Esophagus squamous epithelium (tissue), 4 donors: ENCODE data around the gene HPS3.

Experiments
- POLR2A ChIP-seq, 4 donors: fragments of 450-650 bp; IDR thresholded peaks; one replicate each; pipeline ENCODE4 v1.6.1; 2017; ENCODE audit warnings: antibody characterized with exemption in 4 of 4, mild to moderate bottlenecking in 4 of 4, moderate library complexity in 3 of 4
- TF ChIP-seq, protein P1 (sequence below), 6 experiments: fragments of 450-650 bp in 4 of 6; fragments of 200-600 bp in 2 of 6; sonication (generic) in 2 of 6; IDR thresholded peaks; one replicate each; pipeline ENCODE4 v1.5.1; 2016 to 2019; ENCODE audit warnings: antibody characterized with exemption in 6 of 6, mild to moderate bottlenecking in 4 of 6, moderate library complexity in 4 of 6

DNA sequence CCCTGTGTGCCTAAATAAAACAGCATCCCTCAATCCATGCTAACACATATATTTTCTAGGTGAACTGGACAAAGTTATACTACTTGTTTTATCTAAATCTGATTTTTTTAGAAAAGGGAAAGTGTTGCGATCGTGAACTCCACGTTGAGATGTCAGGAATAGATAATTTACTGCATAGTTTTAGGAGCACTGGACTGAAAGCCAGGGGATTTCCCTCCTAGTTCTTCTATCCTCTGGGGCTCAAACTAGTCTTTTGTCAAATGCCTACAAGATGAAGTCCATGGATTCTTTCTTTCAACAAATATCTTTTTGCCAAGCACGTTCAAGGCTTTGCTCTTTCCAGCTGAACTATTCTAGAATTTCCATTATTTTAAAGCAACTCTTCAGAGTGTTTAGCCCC is 617 bp upstream of the HPS3 start:
- TF ChIP-seq POLR2A (IDR thresholded peaks at IDR 0.05): no peak
- TF ChIP-seq, protein P1, sequence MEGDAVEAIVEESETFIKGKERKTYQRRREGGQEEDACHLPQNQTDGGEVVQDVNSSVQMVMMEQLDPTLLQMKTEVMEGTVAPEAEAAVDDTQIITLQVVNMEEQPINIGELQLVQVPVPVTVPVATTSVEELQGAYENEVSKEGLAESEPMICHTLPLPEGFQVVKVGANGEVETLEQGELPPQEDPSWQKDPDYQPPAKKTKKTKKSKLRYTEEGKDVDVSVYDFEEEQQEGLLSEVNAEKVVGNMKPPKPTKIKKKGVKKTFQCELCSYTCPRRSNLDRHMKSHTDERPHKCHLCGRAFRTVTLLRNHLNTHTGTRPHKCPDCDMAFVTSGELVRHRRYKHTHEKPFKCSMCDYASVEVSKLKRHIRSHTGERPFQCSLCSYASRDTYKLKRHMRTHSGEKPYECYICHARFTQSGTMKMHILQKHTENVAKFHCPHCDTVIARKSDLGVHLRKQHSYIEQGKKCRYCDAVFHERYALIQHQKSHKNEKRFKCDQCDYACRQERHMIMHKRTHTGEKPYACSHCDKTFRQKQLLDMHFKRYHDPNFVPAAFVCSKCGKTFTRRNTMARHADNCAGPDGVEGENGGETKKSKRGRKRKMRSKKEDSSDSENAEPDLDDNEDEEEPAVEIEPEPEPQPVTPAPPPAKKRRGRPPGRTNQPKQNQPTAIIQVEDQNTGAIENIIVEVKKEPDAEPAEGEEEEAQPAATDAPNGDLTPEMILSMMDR (IDR thresholded peaks at IDR 0.05): no peak
